Astrocyte of the cerebellum (primary cell): ENCODE measurements around the gene OR51B2.
"Not testable (repeated sequence)": the region's sequence is repeated elsewhere in the genome, so short reads cannot be mapped to it uniquely, and the experiment has no call there.

Experiments
- DNase-seq: peaks from one replicate; pipeline ENCODE4 v3.0.0-alpha.2; 2011; ENCODE audit warnings: low read depth
- H3K4me3 ChIP-seq: 2 replicates; pipeline ENCODE4 v1.5.1; 2011; ENCODE audit warnings: mild to moderate bottlenecking, low read depth, low read length, moderate library complexity
- in situ Hi-C: cut with HindIII; loops from 2 replicates; pipeline ENCODE4 v1.10.0; 2017; ENCODE audit warnings: low sequenced_read_pairs
- TF ChIP-seq, protein P1 (sequence below): IDR thresholded peaks from 2 replicates; pipeline ENCODE4 v1.5.1; 2012; ENCODE audit warnings: low read length, low read depth, moderate library complexity, mild to moderate bottlenecking; ENCODE audit errors: missing control alignments

Gene OR51B2

DNA sequence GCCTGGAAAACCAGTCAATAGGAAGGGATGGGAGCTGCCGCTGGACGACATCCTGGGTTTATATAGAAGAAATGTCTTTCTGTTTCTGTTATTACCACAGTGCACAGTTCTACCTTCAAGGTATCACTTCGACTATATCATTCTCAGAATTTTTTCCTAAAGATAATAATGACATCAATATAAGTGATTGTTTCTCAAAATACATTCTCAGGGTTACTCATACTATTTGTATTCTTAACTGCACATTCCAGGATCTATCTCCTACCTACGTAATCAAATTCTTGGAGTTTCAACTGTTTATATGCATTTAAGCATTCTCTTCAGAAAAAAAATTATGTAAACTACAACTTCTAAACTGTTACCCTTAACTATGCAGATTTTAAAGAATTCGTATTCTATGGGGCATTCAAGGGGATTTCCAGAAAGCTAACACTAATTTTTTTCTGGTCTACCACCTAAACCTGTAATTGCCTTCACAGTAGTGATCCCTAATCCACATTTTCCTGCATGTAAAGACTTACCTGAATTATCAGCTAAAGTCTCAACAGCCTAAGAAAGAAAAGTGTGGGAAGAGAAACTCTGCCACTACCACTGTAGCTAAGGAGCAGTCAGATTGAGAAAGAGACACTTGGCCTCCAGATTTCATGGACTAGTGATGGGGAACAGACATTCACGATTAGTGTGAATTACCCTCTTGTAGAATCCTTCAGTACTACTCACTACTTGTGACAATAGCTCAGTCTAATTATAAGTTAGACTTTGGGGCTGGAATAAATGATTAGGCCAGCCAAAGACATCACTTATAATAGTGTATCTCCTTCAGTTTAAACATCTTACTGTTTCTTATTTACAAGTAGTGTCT is 19.6 kb upstream of the OR51B2 start, which contains the start of gene OR51B5:
Gene OR51B5, minus strand, starts transcription at position 51 of the 862 bp plus-strand sequence. Its CDS starts 0 bp downstream, at position 51.
- in situ Hi-C loops: no loop called here
- TF ChIP-seq, protein P1, sequence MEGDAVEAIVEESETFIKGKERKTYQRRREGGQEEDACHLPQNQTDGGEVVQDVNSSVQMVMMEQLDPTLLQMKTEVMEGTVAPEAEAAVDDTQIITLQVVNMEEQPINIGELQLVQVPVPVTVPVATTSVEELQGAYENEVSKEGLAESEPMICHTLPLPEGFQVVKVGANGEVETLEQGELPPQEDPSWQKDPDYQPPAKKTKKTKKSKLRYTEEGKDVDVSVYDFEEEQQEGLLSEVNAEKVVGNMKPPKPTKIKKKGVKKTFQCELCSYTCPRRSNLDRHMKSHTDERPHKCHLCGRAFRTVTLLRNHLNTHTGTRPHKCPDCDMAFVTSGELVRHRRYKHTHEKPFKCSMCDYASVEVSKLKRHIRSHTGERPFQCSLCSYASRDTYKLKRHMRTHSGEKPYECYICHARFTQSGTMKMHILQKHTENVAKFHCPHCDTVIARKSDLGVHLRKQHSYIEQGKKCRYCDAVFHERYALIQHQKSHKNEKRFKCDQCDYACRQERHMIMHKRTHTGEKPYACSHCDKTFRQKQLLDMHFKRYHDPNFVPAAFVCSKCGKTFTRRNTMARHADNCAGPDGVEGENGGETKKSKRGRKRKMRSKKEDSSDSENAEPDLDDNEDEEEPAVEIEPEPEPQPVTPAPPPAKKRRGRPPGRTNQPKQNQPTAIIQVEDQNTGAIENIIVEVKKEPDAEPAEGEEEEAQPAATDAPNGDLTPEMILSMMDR: no peak
- no peak within 1 kb of the TSS for H3K4me3 ChIP-seq
- no peak for DNase-seq

DNA sequence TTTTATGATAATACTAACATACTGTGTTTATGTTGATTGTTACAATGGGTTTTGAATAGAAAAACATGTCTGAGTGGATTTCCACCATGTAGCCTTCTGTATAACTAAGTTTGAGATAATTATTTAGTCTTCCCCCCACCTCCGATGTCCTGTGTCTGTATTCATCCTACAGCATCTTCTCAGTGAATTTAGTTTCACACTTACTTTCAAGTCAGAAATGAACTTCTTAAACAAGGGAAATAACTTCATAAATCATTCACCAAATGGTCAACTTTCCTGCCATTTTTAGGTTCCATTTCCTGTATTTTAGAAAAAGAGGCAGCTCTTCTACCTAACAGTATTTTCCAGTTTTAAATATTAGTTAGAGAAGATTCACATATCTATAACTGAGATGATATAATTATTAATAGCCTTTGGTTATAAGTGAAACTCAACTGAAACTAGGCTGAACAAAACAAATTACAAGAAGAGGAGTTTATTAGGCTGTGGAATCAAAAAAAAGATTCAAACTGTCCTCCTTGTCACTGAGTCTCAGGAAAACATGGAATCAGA is 15.8 kb upstream of the OR51B2 start:
- DNase-seq: no peak
- in situ Hi-C loops: no loop called here
- H3K4me3 ChIP-seq: no peak overlapping the region
- TF ChIP-seq, protein P1: no peak

GRCh38 chr11:5337253-5337652 is 13.2 kb upstream of the OR51B2 start:
- H3K4me3 ChIP-seq, in situ Hi-C loops, DNase-seq: not testable (repeated sequence)

- DNase-seq: no peak
- no peak overlapping the region for H3K4me3 ChIP-seq
- TF ChIP-seq, protein P1: no peak
- in situ Hi-C loops: no loop called here
These were observed 12.2 kb upstream of the OR51B2 start for GRCh38 chr11:5336331-5336730.

DNA sequence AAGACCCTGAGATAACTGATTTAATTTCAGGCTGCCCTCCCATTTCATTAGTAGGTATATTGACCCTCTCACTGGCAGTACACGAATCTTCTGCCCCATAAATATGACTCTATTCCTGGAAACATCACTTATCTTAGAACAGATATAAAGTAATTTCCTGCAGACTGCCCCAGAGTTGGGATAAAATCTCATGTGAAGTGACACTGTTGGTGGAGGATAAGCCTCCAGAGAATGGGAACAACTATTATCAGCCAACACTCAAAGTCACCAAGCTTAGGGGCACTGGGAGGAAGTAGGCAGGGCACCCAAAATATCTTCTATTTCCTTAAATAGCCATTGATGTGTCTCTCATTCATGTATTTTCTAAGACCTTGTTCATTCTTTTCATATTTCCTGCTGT is 11.1 kb upstream of the OR51B2 start:
- DNase-seq: no peak
- in situ Hi-C loops: no loop called here
- H3K4me3 ChIP-seq: no peak overlapping the region
- TF ChIP-seq, protein P1: no peak

GRCh38 chr11:5317292-5317691 is 6.8 kb downstream of the OR51B2 start:
- in situ Hi-C loops: no loop called here
- TF ChIP-seq, protein P1: no peak
- no peak for DNase-seq
- H3K4me3 ChIP-seq: no peak overlapping the region

GRCh38 chr11:5313326-5314023 is 10.6 kb downstream of the OR51B2 start:
- in situ Hi-C loops, DNase-seq, H3K4me3 ChIP-seq: not testable (repeated sequence)
